ENCODE data around the gene CD63. TPM values are rescaled to one million over a fixed set of nuclear protein-coding genes. Genes with fewer than 3 reads are reported as not detected.

Gene CD63
- total and polyA plus RNA-seq, 9 of the 15 experiments (the other 6 are each of a cell fraction or from before 2014, with no cell fraction given), result 313 to 735 (median 433) TPM

DNA sequence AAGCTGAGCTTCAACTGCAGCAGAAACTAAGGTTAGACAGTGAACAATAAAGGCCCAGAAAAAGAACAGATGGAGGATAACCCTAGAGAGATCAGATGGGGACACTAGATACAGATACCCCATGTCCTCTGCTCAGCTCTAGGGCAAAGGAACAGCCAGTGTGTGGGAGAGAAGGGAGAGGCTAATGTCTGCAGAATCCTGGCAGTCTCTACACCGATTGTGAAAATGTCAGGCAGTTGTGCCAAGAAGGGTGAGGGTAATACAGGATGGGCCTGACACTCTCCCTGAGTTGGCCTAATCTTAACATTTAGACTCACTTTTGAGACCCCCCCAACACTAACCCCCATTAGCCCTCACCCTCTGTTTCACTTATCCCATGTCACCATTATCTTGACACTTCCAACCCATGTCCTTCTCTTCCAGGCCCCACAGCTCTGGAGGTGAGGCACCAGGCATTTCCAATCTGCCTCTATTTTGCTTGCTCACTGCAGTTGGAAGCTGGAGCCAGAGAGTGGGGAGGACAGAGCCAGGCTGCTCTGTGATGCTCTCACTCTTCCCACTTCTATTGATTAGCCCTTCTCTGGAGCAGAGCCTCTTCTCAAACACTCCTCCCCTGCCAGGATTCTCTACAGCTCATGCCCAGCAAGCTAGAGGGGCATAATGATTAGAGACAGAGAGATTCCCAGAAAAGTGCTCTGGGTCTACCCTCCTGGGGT, 16.0 kb downstream of the CD63 start:
- Histone ChIP-seq H3K9me3 (replicated peaks; ENCODE audit: control insufficient read depth, insufficient read depth, low read depth, low read length) (no peaks in the 10 kb centered on the region), H3K4me3 (no peak overlapping the region), H3K9ac (ENCODE audit: insufficient read depth in 1 of 2, low read depth in 2 of 2, low read length in 2 of 2) (no peak overlapping the region; a peak in 1 of 4 replicates), H3K27ac (ENCODE audit: extremely low read depth, low read depth, low read length) (no peak overlapping the region), H3K9me1 (ENCODE audit: control insufficient read depth, insufficient read depth, low read length) (no peaks in the 10 kb centered on the region), H3K27me3 (ENCODE audit: control insufficient read depth in 2 of 2, insufficient read depth in 2 of 2, low read length in 2 of 2) (peaks cover 5 to 12% of the 10 kb centered on the region in 2 experiments; a peak in 2 of 5 replicates), H3K4me2 (ENCODE audit: insufficient read depth, low read length) (no peak overlapping the region; the same call in 1 of the 2 replicates), H3K36me3 (ENCODE audit: control insufficient read depth, insufficient read depth, low read length) (no peaks in the 10 kb centered on the region), H2AFZ (ENCODE audit: low read depth, low read length) (peak overlapping the region; percentile 75), H4K20me1 (replicated peaks; ENCODE audit: control insufficient read depth, insufficient read depth, low read length) (no peaks in the 10 kb centered on the region; the same call in 1 of the 2 replicates), H3K79me2 (ENCODE audit: control insufficient read depth, insufficient read depth, low read length) (peaks cover 6% of the 10 kb centered on the region; the same call in 2 of the 3 replicates), H3K4me1 (replicated peaks in 1 of 2; ENCODE audit: control insufficient read depth in 2 of 2, insufficient read depth in 2 of 2, low read length in 2 of 2) (peaks cover 22 to 29% of the 10 kb centered on the region in 2 experiments; a peak in 4 of 5 replicates)
- TF ChIP-seq HDAC2 (IDR thresholded peaks at IDR 0.05) (no peak), ZNF217 (CRISPR knock-in tag; IDR thresholded peaks at IDR 0.05) (no peak), ZZZ3 (IDR thresholded peaks at IDR 0.05) (no peak), CBFA2T3 (IDR thresholded peaks at IDR 0.05) (no peak), ARID1B (IDR thresholded peaks at IDR 0.05) (no peak), SNAPC5 (CRISPR knock-in tag; IDR thresholded peaks at IDR 0.05) (no peak), ESRRB (CRISPR knock-in tag; IDR thresholded peaks at IDR 0.05; ENCODE audit: borderline replicate concordance) (no peak), HDAC1 (IDR thresholded peaks at IDR 0.05) (no peak), HMGN3 (IDR thresholded peaks at IDR 0.05; ENCODE audit: borderline replicate concordance, extremely low read depth, insufficient read length, low read depth, low read length) (no peak), SRSF3 (IDR thresholded peaks at IDR 0.05; ENCODE audit: insufficient read depth, low read length) (no peak), SMAD3 (CRISPR knock-in tag; conservative IDR thresholded peaks at IDR 0.05) (no peak), ADNP (tag; IDR thresholded peaks at IDR 0.05) (no peak), PREB (CRISPR knock-in tag; IDR thresholded peaks at IDR 0.05) (no peak), HDAC8 (tag; IDR thresholded peaks at IDR 0.05) (no peak)
- TF ChIP-seq, protein P1, sequence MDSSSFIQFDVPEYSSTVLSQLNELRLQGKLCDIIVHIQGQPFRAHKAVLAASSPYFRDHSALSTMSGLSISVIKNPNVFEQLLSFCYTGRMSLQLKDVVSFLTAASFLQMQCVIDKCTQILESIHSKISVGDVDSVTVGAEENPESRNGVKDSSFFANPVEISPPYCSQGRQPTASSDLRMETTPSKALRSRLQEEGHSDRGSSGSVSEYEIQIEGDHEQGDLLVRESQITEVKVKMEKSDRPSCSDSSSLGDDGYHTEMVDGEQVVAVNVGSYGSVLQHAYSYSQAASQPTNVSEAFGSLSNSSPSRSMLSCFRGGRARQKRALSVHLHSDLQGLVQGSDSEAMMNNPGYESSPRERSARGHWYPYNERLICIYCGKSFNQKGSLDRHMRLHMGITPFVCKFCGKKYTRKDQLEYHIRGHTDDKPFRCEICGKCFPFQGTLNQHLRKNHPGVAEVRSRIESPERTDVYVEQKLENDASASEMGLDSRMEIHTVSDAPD (CRISPR knock-in tag; IDR thresholded peaks at IDR 0.05), result no peak
- TF ChIP-seq, protein P2, sequence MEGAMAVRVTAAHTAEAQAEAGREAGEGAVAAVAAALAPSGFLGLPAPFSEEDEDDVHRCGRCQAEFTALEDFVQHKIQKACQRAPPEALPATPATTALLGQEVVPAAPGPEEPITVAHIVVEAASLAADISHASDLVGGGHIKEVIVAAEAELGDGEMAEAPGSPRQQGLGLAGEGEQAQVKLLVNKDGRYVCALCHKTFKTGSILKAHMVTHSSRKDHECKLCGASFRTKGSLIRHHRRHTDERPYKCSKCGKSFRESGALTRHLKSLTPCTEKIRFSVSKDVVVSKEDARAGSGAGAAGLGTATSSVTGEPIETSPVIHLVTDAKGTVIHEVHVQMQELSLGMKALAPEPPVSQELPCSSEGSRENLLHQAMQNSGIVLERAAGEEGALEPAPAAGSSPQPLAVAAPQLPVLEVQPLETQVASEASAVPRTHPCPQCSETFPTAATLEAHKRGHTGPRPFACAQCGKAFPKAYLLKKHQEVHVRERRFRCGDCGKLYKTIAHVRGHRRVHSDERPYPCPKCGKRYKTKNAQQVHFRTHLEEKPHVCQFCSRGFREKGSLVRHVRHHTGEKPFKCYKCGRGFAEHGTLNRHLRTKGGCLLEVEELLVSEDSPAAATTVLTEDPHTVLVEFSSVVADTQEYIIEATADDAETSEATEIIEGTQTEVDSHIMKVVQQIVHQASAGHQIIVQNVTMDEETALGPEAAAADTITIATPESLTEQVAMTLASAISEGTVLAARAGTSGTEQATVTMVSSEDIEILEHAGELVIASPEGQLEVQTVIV (CRISPR knock-in tag; IDR thresholded peaks at IDR 0.05; ENCODE audit: borderline replicate concordance), result no peak
- FAIRE-seq, result no peak
- no peak for DNase-seq (ENCODE audit: extremely low read depth in 1 of 4, low spot score in 3 of 4)
- CTCF ChIA-PET (ENCODE audit: low intra/inter-chr PET ratio), result no interaction called here
- in situ Hi-C loops (cut with MboI) (no loop called here), intact Hi-C loops (cut with micrococcal nuclease) (no loop called here)
- no peak for ATAC-seq
- POLR2A ChIA-PET, result interaction anchor here (0.7 to 1.6 kb wide), 5 partner anchors 9 to 924 kb away, joined by 3 to 9 read pairs (median 5); no protein-coding TSS in a partner anchor
- BruUV-seq (replicated peaks), result no TSS peak
- WGBS (ENCODE audit: insufficient coverage, low coverage, missing lambda C conversion rate), result 0% methylated on average over 1 of the region's 1 CpG

Data from K562 (cell line).